ENCODE results near the gene CFAP52. TPM values are rescaled to one million over a fixed set of nuclear protein-coding genes. Genes with fewer than 3 reads are reported as not detected.
"Not testable (repeated sequence)": the region's sequence is repeated elsewhere in the genome, so short reads cannot be mapped to it uniquely, and the experiment has no call there.

CFAP52 gene
- total and polyA plus RNA-seq, 10 donors, result not detected

GRCh38 chr17:9606453-9606852 is 30.0 kb downstream of the CFAP52 start:
- Histone ChIP-seq H3K9me3 (no peaks in the 10 kb centered on the region), H3K36me3 (no peaks in the 10 kb centered on the region), H3K4me3 (no peak overlapping the region), H3K27me3 (replicated peaks in 1 of 7) (no peaks in the 10 kb centered on the region), H3K27ac (no peak overlapping the region), H3K4me1 (no peaks in the 10 kb centered on the region)
- TF ChIP-seq CTCF (IDR thresholded peaks at IDR 0.05 in 8 of 11, conservative IDR thresholded peaks at IDR 0.05 in 3 of 11), result no peak
- no peak for TF ChIP-seq POLR2AphosphoS5 (IDR thresholded peaks at IDR 0.05)
- 87 to 95% (median 93%) methylated on average over 6 of the region's 6 CpGs for WGBS, 5 donors
- DNase-seq, result no peak
- intact Hi-C loops (cut with DNase I; ENCODE audit: low total_unique reads), result no loop called here

GRCh38 chr17:9607058-9607457 is 30.6 kb downstream of the CFAP52 start:
- DNase-seq; H3K9me3 ChIP-seq; H3K36me3 ChIP-seq; H3K27me3 ChIP-seq (replicated peaks in 1 of 7); H3K4me1 ChIP-seq; H3K4me3 ChIP-seq; intact Hi-C loops (cut with DNase I; ENCODE audit: low total_unique reads); H3K27ac ChIP-seq: not testable (repeated sequence)
- 71 to 89% (median 76%) methylated on average over 5 of the region's 5 CpGs for WGBS, 5 donors

- Histone ChIP-seq H3K27me3 (replicated peaks in 1 of 7) (peaks cover 0 to 10% (median 0%) of the 10 kb centered on the region in 7 donors), H3K27ac (no peak overlapping the region), H3K4me1 (no peaks in the 10 kb centered on the region), H3K9me3 (no peaks in the 10 kb centered on the region), H3K36me3 (no peaks in the 10 kb centered on the region), H3K4me3 (no peak overlapping the region)
- no peak for DNase-seq
- TF ChIP-seq POLR2A (IDR thresholded peaks at IDR 0.05) (no peak), POLR2AphosphoS5 (IDR thresholded peaks at IDR 0.05) (no peak), CTCF (IDR thresholded peaks at IDR 0.05 in 8 of 11, conservative IDR thresholded peaks at IDR 0.05 in 3 of 11) (no peak)
- intact Hi-C loops (cut with DNase I; ENCODE audit: low total_unique reads), result no loop called here
- 75 to 93% (median 80%) methylated on average over 2 of the region's 2 CpGs for WGBS, 5 donors
Observed at GRCh38 chr17:9611557-9611956, 35.1 kb downstream of the CFAP52 start.

GRCh38 chr17:9612006-9612405 is 35.6 kb downstream of the CFAP52 start:
- no peak for DNase-seq
- 69 to 78% (median 75%) methylated on average over 9 of the region's 9 CpGs for WGBS, 5 donors
- Histone ChIP-seq H3K36me3 (no peaks in the 10 kb centered on the region), H3K4me1 (no peaks in the 10 kb centered on the region), H3K27ac (no peak overlapping the region), H3K27me3 (replicated peaks in 1 of 7) (peaks cover 0 to 10% (median 0%) of the 10 kb centered on the region in 7 donors), H3K9me3 (no peaks in the 10 kb centered on the region), H3K4me3 (no peak overlapping the region)
- intact Hi-C loops (cut with DNase I; ENCODE audit: low total_unique reads), result no loop called here
- TF ChIP-seq CTCF (IDR thresholded peaks at IDR 0.05 in 8 of 11, conservative IDR thresholded peaks at IDR 0.05 in 3 of 11) (no peak), POLR2A (IDR thresholded peaks at IDR 0.05) (no peak), POLR2AphosphoS5 (IDR thresholded peaks at IDR 0.05) (no peak)

- WGBS, 5 donors, result 35 to 70% (median 44%) methylated on average over 2 of the region's 2 CpGs
- Histone ChIP-seq H3K4me1 (no peaks in the 10 kb centered on the region), H3K9me3 (no peaks in the 10 kb centered on the region), H3K4me3 (no peak overlapping the region), H3K36me3 (no peaks in the 10 kb centered on the region), H3K27ac (no peak overlapping the region), H3K27me3 (replicated peaks in 1 of 7) (peaks cover 0 to 10% (median 0%) of the 10 kb centered on the region in 7 donors)
- intact Hi-C loops (cut with DNase I; ENCODE audit: low total_unique reads), result no loop called here
- no peak for DNase-seq
- TF ChIP-seq POLR2A (IDR thresholded peaks at IDR 0.05) (no peak), CTCF (IDR thresholded peaks at IDR 0.05 in 8 of 11, conservative IDR thresholded peaks at IDR 0.05 in 3 of 11) (no peak), POLR2AphosphoS5 (IDR thresholded peaks at IDR 0.05) (no peak)
Observed at GRCh38 chr17:9615486-9615885, 39.0 kb downstream of the CFAP52 start.

All from spleen (tissue), 11 donors.